SK-N-SH (cell line): ENCODE measurements around the gene MTCL1. TPM values are rescaled to one million over a fixed set of nuclear protein-coding genes. Genes with fewer than 3 reads are reported as not detected.

Experiments
- CTCF ChIA-PET: fragments of 300-600, 350-600 bp; formaldehyde crosslinking; extraction: SDS; loops from one replicate; lab custom pipeline; 2021; lab: Yijun Ruan, JAX
- POLR2A ChIA-PET: fragments of 350-600 bp; sonication (Branson Sonifier 250); formaldehyde crosslinking; extraction: SDS; loops from one replicate; lab custom pipeline; 2020; ENCODE audit warnings: antibody characterized with exemption, inconsistent platforms; lab: Yijun Ruan, JAX
- DNase-seq: peaks from one replicate; pipeline ENCODE4 v3.0.0; 2012
- H2AFZ ChIP-seq: fragments of 200-600 bp; sonication (generic); 2 replicates; pipeline ENCODE4 v1.8.1; 2016; ENCODE audit warnings: antibody characterized with exemption, mild to moderate bottlenecking, low read depth
- H3F3A ChIP-seq: fragments of 200-600 bp; sonication (generic); replicated peaks from 2 replicates; pipeline ENCODE3; 2016; ENCODE audit warnings: antibody characterized with exemption, mild to moderate bottlenecking; ENCODE audit not compliant: insufficient read depth
- H3K27ac ChIP-seq, 2 experiments: fragments of 200-500 bp in 1 of 2; fragments of 200-600 bp in 1 of 2; sonication (Bioruptor generic) in 1 of 2; sonication (generic), shearing (Covaris generic) in 1 of 2; 2 replicates each; pipeline versions ENCODE4 v1.5.1 to v1.6.1; 2014 to 2016; ENCODE audit warnings: low read depth in 2 of 2, inconsistent platforms in 1 of 2, low read length in 1 of 2, mild to moderate bottlenecking in 1 of 2, mixed read lengths in 1 of 2
- H3K27me3 ChIP-seq: fragments of 200-600 bp; sonication (generic), shearing (Covaris generic); 2 replicates; pipeline ENCODE4 v1.6.1; 2016; ENCODE audit warnings: mixed run types; ENCODE audit not compliant: insufficient read depth
- H3K36me3 ChIP-seq, 2 experiments: fragments of 200-500 bp in 1 of 2; fragments of 200-600 bp in 1 of 2; sonication (Bioruptor generic) in 1 of 2; sonication (generic) in 1 of 2; replicated peaks in 1 of 2; 2 replicates each; pipeline versions ENCODE3 to v1.5.1; 2014 to 2016; ENCODE audit warnings: low read length in 1 of 2, mild to moderate bottlenecking in 1 of 2; ENCODE audit not compliant: insufficient read depth in 2 of 2, control insufficient read depth in 1 of 2
- H3K4me1 ChIP-seq, 2 experiments: fragments of 200-500 bp in 1 of 2; fragments of 200-600 bp in 1 of 2; sonication (Bioruptor generic) in 1 of 2; sonication (generic), shearing (Covaris generic) in 1 of 2; 2 replicates each; pipeline versions ENCODE4 v1.5.1 to v1.6.1; 2014 to 2016; ENCODE audit warnings: low read depth in 1 of 2, low read length in 1 of 2, mixed run types in 1 of 2; ENCODE audit not compliant: insufficient read depth in 2 of 2, control insufficient read depth in 1 of 2
- H3K4me2 ChIP-seq: fragments of 200-600 bp; sonication (generic), shearing (Covaris generic); 2 replicates; pipeline ENCODE4 v1.6.1; 2017; ENCODE audit warnings: mixed run types
- H3K4me3 ChIP-seq, 2 experiments: fragments of 200-500 bp in 1 of 2; fragments of 200-600 bp in 1 of 2; sonication (Bioruptor generic) in 1 of 2; sonication (generic), shearing (Covaris generic) in 1 of 2; 2 replicates each; pipeline versions ENCODE4 v1.5.1 to v1.8.1; 2014 to 2016; ENCODE audit warnings: low read depth in 2 of 2, inconsistent platforms in 1 of 2, low read length in 1 of 2, mild to moderate bottlenecking in 1 of 2, mixed read lengths in 1 of 2, moderate library complexity in 1 of 2
- H3K79me2 ChIP-seq: fragments of 200-600 bp; sonication (generic); 2 replicates; pipeline ENCODE4 v1.8.1; 2017; ENCODE audit warnings: mild to moderate bottlenecking; ENCODE audit not compliant: insufficient read depth
- H3K9ac ChIP-seq: fragments of 200-600 bp; sonication (generic); 2 replicates; pipeline ENCODE4 v1.6.1; 2017; ENCODE audit warnings: mixed run types
- H3K9me2 ChIP-seq: fragments of 200-600 bp; sonication (generic); 2 replicates; pipeline ENCODE4 v1.6.1; 2017; ENCODE audit warnings: mixed run types
- H3K9me3 ChIP-seq: fragments of 200-600 bp; sonication (generic); 2 replicates; pipeline ENCODE4 v1.6.1; 2017; ENCODE audit warnings: mixed run types, mild to moderate bottlenecking, moderate library complexity
- H4K20me1 ChIP-seq: fragments of 200-600 bp; sonication (generic); 2 replicates; pipeline ENCODE4 v1.6.1; 2017; ENCODE audit warnings: mild to moderate bottlenecking, mixed run types; ENCODE audit not compliant: insufficient read depth
- ELF1 ChIP-seq: IDR thresholded peaks from 2 replicates; pipeline ENCODE4 v1.4.0; 2012
- EP300 ChIP-seq, 2 experiments: IDR thresholded peaks; 2 replicates each; pipeline versions ENCODE4 v1.4.0 to v1.6.1; 2012; ENCODE audit warnings: borderline replicate concordance in 1 of 2, low read depth in 1 of 2, low read length in 1 of 2
- EZH2phosphoT487 ChIP-seq: fragments of 200-600 bp; sonication (generic); IDR thresholded peaks from 2 replicates; pipeline ENCODE4 v1.6.1; 2017; ENCODE audit warnings: low read depth, mixed run types, mild to moderate bottlenecking, antibody characterized with exemption, moderate library complexity, borderline replicate concordance
- FOSL2 ChIP-seq: IDR thresholded peaks from 2 replicates; pipeline ENCODE4 v1.4.0; 2012; ENCODE audit warnings: low read depth, mild to moderate bottlenecking, moderate library complexity, borderline replicate concordance
- FOXJ3 ChIP-seq: sonication (generic); formaldehyde crosslinking; IDR thresholded peaks from 2 replicates; pipeline ENCODE4 v1.5.1; 2020; ENCODE audit warnings: mild to moderate bottlenecking, missing genetic modification reagents
- GATA2 ChIP-seq: sonication (generic); formaldehyde crosslinking; IDR thresholded peaks from 2 replicates; pipeline ENCODE4 v1.5.0; 2020; ENCODE audit warnings: mild to moderate bottlenecking, missing genetic modification reagents
- JUND ChIP-seq: IDR thresholded peaks from 2 replicates; pipeline ENCODE4 v1.4.0; 2012
- MXI1 ChIP-seq: IDR thresholded peaks from 2 replicates; pipeline ENCODE4 v1.6.1; 2012; ENCODE audit warnings: mild to moderate bottlenecking, low read depth, low read length, improper control_type of control experiment
- RCOR1 ChIP-seq: fragments of 150-350 bp; IDR thresholded peaks from 2 replicates; pipeline ENCODE4 v1.6.1; 2017; ENCODE audit warnings: antibody characterized with exemption, low read length
- RFX5 ChIP-seq: IDR thresholded peaks from 2 replicates; pipeline ENCODE4 v1.6.1; 2012; ENCODE audit warnings: mild to moderate bottlenecking, improper control_type of control experiment, low read length
- RXRA ChIP-seq: IDR thresholded peaks from 2 replicates; pipeline ENCODE4 v1.4.0; 2012; ENCODE audit warnings: low read depth, mild to moderate bottlenecking, borderline replicate concordance
- SIN3A ChIP-seq: IDR thresholded peaks from 2 replicates; pipeline ENCODE4 v1.6.1; 2012; ENCODE audit warnings: low read depth, mild to moderate bottlenecking, low read length, moderate library complexity, borderline replicate concordance
- TAF1 ChIP-seq: IDR thresholded peaks from 2 replicates; pipeline ENCODE4 v1.6.1; 2012; ENCODE audit warnings: low read depth, mild to moderate bottlenecking, low read length, moderate library complexity, borderline replicate concordance
- TEAD4 ChIP-seq: IDR thresholded peaks from 2 replicates; pipeline ENCODE4 v1.4.0; 2012; ENCODE audit warnings: mild to moderate bottlenecking, borderline replicate concordance; ENCODE audit not compliant: insufficient read depth
- YY1 ChIP-seq: IDR thresholded peaks from 2 replicates; pipeline ENCODE4 v1.4.0; 2012; ENCODE audit warnings: low read depth, mild to moderate bottlenecking
- WGBS: methylation state at CpG from one replicate; pipeline ENCODE4 v1.1.6; 2017; ENCODE audit warnings: low lambda C conversion rate; 5-methylcytosine and 5-hydroxymethylcytosine counted together
- polyA plus RNA-seq, 3 experiments: library from polyadenylated mRNA; depleted of rRNA; stranded (reverse); fragments of >200 nt; gene quantifications; 2 replicates each; pipeline ENCODE4 v1.2.3, GENCODE V29; 2012
- TF ChIP-seq, protein P1 (sequence below): IDR thresholded peaks from 2 replicates; pipeline ENCODE4 v1.4.0; 2012; ENCODE audit warnings: low read depth, borderline replicate concordance
- TF ChIP-seq, protein P2 (sequence below): IDR thresholded peaks from 2 replicates; pipeline ENCODE4 v1.6.1; 2012; ENCODE audit warnings: mild to moderate bottlenecking, low read depth, low read length, moderate library complexity
- TF ChIP-seq, protein P3 (sequence below): IDR thresholded peaks from 2 replicates; pipeline ENCODE4; 2012
- TF ChIP-seq, protein P4 (sequence below): IDR thresholded peaks from 2 replicates; pipeline ENCODE4 v1.4.0; 2012; ENCODE audit warnings: low read depth, borderline replicate concordance

Gene MTCL1
- polyA plus RNA-seq, 1 of the 3 experiments (the other 2 are of a cell fraction), result 33.5 TPM

DNA sequence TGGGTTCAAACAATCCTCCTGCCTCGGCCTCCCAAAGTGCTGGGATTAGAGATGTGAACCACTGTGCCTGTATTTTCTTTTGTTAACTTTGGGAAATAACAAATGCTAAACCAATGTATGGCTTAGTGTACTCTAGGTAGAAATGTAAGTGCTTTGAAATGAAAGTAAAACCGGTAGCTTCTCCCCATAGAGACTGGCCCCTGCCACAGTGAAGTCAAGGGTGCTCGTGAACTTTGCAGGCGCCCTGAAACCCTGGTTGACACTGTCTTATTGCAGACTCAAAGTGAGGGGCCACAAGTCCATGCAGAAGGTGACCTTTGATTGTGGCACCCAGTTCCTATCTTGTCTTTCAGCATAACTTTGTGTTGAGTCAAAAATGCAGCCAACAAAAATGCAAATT lies 24.2 kb upstream of the MTCL1 start:
- no peaks in the 10 kb centered on the region for H3K9me3 ChIP-seq
- no peaks in the 10 kb centered on the region for H3K79me2 ChIP-seq
- CTCF ChIA-PET, result interaction anchor here (0.9 to 2.0 kb wide), 5 partner anchors 15 to 307 kb away, joined by 3 to 7 read pairs (median 3); no protein-coding TSS in a partner anchor
- no peaks in the 10 kb centered on the region for H4K20me1 ChIP-seq
- H3K9me2 ChIP-seq, result no peaks in the 10 kb centered on the region
- H3K4me2 ChIP-seq, result no peak overlapping the region
- H3K4me3 ChIP-seq, result no peak overlapping the region
- no peak overlapping the region for H3K9ac ChIP-seq
- H3K4me1 ChIP-seq, result no peaks in the 10 kb centered on the region
- H3K27me3 ChIP-seq, result no peaks in the 10 kb centered on the region
- WGBS, result 99% methylated on average over 4 of the region's 4 CpGs
- DNase-seq, result no peak
- H3F3A ChIP-seq, result no peaks in the 10 kb centered on the region
- H2AFZ ChIP-seq, result no peak overlapping the region
- TF ChIP-seq TEAD4 (no peak), EP300 (IDR thresholded peaks at IDR 0.05; ENCODE audit: borderline replicate concordance in 1 of 2, low read depth in 1 of 2, low read length in 1 of 2) (no peak), RXRA (no peak), GATA2 (CRISPR knock-in tag) (no peak), RCOR1 (no peak), YY1 (no peak), TAF1 (no peak), JUND (no peak), ELF1 (no peak)
- POLR2A ChIA-PET, result no interaction called here
- H3K36me3 ChIP-seq, result no peaks in the 10 kb centered on the region
- H3K27ac ChIP-seq, result no peak overlapping the region

DNA sequence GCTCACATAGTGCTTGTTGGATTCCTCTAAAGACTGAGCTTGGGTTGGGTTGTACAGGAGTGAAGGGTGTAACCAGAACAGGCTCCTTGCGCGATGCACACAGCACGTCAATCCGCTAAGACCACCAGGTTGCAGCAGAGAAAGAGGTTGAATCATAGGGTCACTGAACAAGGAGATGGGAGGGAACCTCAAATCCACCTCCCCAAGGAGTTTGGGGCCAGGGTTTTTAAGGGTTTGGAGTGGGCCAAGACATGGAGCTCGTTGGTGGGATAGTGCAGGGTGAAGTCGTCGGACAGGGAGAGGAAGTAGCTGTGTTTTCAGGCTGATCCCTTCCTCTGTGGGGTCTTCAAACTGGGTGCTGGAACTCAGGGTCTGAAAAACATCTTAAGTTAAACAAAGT lies 20.8 kb upstream of the MTCL1 start:
- H3K9me2 ChIP-seq, result no peaks in the 10 kb centered on the region
- 94% methylated on average over 7 of the region's 7 CpGs for WGBS
- TF ChIP-seq, protein P1, sequence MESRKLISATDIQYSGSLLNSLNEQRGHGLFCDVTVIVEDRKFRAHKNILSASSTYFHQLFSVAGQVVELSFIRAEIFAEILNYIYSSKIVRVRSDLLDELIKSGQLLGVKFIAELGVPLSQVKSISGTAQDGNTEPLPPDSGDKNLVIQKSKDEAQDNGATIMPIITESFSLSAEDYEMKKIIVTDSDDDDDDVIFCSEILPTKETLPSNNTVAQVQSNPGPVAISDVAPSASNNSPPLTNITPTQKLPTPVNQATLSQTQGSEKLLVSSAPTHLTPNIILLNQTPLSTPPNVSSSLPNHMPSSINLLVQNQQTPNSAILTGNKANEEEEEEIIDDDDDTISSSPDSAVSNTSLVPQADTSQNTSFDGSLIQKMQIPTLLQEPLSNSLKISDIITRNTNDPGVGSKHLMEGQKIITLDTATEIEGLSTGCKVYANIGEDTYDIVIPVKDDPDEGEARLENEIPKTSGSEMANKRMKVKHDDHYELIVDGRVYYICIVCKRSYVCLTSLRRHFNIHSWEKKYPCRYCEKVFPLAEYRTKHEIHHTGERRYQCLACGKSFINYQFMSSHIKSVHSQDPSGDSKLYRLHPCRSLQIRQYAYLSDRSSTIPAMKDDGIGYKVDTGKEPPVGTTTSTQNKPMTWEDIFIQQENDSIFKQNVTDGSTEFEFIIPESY, result no peak
- no peak for TF ChIP-seq EZH2phosphoT487
- TF ChIP-seq, protein P2, sequence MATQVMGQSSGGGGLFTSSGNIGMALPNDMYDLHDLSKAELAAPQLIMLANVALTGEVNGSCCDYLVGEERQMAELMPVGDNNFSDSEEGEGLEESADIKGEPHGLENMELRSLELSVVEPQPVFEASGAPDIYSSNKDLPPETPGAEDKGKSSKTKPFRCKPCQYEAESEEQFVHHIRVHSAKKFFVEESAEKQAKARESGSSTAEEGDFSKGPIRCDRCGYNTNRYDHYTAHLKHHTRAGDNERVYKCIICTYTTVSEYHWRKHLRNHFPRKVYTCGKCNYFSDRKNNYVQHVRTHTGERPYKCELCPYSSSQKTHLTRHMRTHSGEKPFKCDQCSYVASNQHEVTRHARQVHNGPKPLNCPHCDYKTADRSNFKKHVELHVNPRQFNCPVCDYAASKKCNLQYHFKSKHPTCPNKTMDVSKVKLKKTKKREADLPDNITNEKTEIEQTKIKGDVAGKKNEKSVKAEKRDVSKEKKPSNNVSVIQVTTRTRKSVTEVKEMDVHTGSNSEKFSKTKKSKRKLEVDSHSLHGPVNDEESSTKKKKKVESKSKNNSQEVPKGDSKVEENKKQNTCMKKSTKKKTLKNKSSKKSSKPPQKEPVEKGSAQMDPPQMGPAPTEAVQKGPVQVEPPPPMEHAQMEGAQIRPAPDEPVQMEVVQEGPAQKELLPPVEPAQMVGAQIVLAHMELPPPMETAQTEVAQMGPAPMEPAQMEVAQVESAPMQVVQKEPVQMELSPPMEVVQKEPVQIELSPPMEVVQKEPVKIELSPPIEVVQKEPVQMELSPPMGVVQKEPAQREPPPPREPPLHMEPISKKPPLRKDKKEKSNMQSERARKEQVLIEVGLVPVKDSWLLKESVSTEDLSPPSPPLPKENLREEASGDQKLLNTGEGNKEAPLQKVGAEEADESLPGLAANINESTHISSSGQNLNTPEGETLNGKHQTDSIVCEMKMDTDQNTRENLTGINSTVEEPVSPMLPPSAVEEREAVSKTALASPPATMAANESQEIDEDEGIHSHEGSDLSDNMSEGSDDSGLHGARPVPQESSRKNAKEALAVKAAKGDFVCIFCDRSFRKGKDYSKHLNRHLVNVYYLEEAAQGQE, result no peak
- TF ChIP-seq RFX5, result no peak
- TF ChIP-seq, protein P3, sequence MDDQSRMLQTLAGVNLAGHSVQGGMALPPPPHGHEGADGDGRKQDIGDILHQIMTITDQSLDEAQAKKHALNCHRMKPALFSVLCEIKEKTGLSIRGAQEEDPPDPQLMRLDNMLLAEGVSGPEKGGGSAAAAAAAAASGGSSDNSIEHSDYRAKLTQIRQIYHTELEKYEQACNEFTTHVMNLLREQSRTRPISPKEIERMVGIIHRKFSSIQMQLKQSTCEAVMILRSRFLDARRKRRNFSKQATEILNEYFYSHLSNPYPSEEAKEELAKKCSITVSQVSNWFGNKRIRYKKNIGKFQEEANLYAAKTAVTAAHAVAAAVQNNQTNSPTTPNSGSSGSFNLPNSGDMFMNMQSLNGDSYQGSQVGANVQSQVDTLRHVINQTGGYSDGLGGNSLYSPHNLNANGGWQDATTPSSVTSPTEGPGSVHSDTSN, result no peak
- no peak for TF ChIP-seq FOSL2
- no peak for TF ChIP-seq GATA2 (CRISPR knock-in tag)
- no peak for TF ChIP-seq FOXJ3 (CRISPR knock-in tag)
- no peak for TF ChIP-seq RXRA
- TF ChIP-seq ELF1, result no peak
- TF ChIP-seq, protein P4, sequence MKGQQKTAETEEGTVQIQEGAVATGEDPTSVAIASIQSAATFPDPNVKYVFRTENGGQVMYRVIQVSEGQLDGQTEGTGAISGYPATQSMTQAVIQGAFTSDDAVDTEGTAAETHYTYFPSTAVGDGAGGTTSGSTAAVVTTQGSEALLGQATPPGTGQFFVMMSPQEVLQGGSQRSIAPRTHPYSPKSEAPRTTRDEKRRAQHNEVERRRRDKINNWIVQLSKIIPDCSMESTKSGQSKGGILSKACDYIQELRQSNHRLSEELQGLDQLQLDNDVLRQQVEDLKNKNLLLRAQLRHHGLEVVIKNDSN, result no peak
- TF ChIP-seq RCOR1, result no peak
- TF ChIP-seq MXI1, result no peak
- no peak for TF ChIP-seq SIN3A
- H3K4me1 ChIP-seq, result no peaks in the 10 kb centered on the region
- H3K27me3 ChIP-seq, result no peaks in the 10 kb centered on the region
- DNase-seq, result no peak
- no peak overlapping the region for H2AFZ ChIP-seq
- no peak overlapping the region for H3K4me2 ChIP-seq
- no peaks in the 10 kb centered on the region for H3K9me3 ChIP-seq
- H3K36me3 ChIP-seq, result no peaks in the 10 kb centered on the region
- H3K9ac ChIP-seq, result no peak overlapping the region
- H3K79me2 ChIP-seq, result no peaks in the 10 kb centered on the region
- no peaks in the 10 kb centered on the region for H4K20me1 ChIP-seq
- H3K27ac ChIP-seq, result no peak overlapping the region
- no peaks in the 10 kb centered on the region for H3F3A ChIP-seq
- CTCF ChIA-PET, result interaction anchor here (0.8 to 1.0 kb wide), 2 partner anchors 12 to 298 kb away, joined by 4 to 7 read pairs; no protein-coding TSS in a partner anchor
- H3K4me3 ChIP-seq, result no peak overlapping the region
- POLR2A ChIA-PET, result no interaction called here
